Fibroblast of the aortic adventitia (primary cell): ENCODE data around the gene NDUFV3. TPM values are rescaled to one million over a fixed set of nuclear protein-coding genes. Genes with fewer than 3 reads are reported as not detected.
"Not testable (repeated sequence)": the region's sequence is repeated elsewhere in the genome, so short reads cannot be mapped to it uniquely, and the experiment has no call there.

Experiments
- DNase-seq: peaks from one replicate; pipeline ENCODE4 v3.0.0-alpha.2; 2010; ENCODE audit warnings: low read depth
- H3K4me3 ChIP-seq: 2 replicates; pipeline ENCODE4 v1.5.1; 2011; ENCODE audit warnings: low read depth, mild to moderate bottlenecking, control low read depth, low read length, moderate library complexity
- CTCF ChIP-seq: IDR thresholded peaks from 2 replicates; pipeline ENCODE4 v1.5.1; 2011; ENCODE audit warnings: mild to moderate bottlenecking, low read length, control low read depth, inconsistent platforms; ENCODE audit not compliant: insufficient read depth
- small RNA-seq: library from RNA; depleted of rRNA; stranded (forward); fragments of <200 nt; gene quantifications from one replicate; pipeline ENCODE3, GENCODE V24; 2012
- total RNA-seq: library from RNA; depleted of rRNA; stranded (reverse); fragments of >200 nt; gene quantifications from 2 replicates; pipeline ENCODE4 v1.2.3, GENCODE V29; 2012; ENCODE audit warnings: low replicate concordance

Gene NDUFV3
- total RNA-seq, 1 donor = 53.1 TPM

DNA sequence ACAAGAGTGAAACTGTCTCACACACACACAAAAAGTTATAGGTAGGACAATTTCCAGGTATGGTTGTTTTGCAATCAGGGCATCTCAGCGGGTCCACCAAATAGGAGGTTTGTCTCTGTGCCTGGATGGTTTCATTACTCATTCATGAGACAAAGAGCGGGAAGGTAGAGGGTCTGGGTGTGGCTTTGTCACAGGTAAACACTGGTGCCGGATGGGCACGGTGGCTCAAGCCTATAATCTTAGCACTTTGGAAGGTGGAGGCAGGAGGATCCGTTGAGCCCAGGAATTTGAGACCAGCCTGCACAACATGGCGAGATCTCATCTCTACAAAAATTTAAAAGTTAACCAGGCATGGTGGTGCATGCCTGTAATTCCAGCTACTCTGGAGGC lies 48.6 kb downstream of the NDUFV3 start:
- TF ChIP-seq CTCF = no peak
- DNase-seq = no peak
- H3K4me3 ChIP-seq = no peak overlapping the region

DNA sequence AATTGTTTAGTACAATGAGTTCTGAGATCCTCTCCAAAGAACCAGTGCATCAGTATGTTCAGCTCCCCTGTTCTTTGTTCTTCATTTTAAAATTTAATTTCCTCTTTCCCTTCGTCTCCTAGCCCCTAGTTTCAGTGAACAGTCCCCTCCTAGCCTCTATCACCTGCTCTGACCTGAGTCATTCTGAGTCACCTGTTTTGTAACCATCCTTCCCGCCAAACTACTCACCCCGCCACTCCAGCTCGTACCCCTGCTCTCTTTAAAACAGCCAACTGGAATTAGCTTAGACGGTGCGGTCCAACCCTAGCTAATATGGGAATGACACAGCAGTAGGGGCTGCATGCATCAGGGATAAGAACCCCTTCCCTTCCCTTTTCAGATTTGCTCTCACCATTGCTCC lies 49.1 kb downstream of the NDUFV3 start:
- no peak for TF ChIP-seq CTCF

GRCh38 chr21:42949094-42949755 lies 56.1 kb downstream of the NDUFV3 start:
- not testable (repeated sequence) for DNase-seq, H3K4me3 ChIP-seq

More for the DNA sequence above, 49.1 kb downstream of the NDUFV3 start:
- no peak for DNase-seq
- H3K4me3 ChIP-seq = no peak overlapping the region

DNA sequence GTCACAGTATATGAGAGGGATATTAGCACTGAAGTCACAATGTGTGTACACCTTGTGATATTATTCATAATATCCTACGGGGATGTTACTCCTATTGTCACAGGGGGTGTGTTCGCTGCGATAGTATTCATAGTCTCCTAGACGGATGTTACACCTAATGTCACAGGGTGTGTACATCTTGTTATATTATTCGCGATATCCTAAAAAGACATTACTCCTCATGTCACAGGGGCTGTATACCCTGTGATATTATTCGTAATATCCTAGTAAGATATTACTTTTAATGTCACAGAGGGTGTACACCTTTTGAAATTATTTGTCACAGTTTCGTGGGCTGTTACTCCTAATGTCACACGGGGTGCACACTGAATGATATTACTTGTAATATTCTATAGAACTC lies 58.1 kb downstream of the NDUFV3 start:
- not testable (repeated sequence) for DNase-seq, H3K4me3 ChIP-seq

DNA sequence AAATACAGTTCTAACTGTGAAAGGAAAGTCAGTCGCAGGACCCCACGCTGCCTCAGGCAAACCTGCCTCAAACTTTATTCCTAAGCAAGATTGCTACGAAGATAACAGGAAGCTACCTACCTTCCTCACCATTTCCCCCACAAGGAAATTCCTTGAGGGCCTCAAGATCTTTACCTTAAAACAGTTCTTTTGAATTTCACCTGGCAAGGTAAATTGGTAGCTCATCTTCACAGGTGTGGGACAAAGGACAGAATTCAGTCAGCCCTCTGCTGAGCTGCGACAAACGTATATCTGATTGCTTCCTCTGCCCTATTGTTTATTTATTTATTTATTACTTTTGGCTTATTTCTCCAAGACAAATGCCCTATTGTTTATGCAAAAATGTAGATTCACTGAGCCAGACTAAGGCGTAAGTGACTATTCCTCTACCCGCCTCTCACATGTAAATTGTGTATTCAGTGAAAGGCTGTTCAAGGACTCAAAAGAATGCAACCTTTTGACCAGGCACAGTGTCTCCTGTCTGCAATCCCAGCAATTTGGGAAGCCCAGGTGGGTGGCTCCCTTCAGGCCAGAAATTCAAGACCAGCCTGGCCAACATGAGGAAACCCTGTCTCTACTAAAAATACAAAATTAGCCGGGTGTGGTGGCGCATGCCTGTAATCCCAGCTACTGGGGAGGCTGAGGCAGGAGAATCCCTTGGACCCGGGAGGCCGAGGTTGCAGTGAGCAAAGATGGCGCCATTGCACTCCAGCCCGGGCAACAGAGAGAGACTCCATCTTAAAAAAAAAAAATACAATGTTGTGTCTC lies 63.9 kb downstream of the NDUFV3 start:
- H3K4me3 ChIP-seq = no peak overlapping the region
- no peak for TF ChIP-seq CTCF
- DNase-seq = no peak

DNA sequence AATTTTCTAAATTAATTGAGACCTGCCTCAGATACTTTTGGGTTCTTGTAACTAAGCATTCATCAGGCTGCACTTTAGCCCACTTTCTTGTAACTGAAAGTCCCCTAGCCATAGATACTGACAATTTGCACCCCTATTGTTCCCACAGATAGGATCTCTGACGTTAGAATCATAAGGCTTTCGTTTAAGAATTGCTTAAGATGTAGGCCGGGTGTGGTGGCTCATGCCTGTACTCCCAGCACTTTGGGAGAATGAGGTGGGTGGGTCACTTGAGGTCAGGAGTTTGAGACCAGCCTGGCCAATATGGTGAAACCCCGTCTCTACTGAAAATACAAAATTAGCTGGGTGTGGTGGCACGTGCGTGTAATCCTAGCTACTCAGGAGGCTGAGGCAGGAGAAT lies 65.0 kb downstream of the NDUFV3 start:
- DNase-seq = not testable (repeated sequence)

DNA sequence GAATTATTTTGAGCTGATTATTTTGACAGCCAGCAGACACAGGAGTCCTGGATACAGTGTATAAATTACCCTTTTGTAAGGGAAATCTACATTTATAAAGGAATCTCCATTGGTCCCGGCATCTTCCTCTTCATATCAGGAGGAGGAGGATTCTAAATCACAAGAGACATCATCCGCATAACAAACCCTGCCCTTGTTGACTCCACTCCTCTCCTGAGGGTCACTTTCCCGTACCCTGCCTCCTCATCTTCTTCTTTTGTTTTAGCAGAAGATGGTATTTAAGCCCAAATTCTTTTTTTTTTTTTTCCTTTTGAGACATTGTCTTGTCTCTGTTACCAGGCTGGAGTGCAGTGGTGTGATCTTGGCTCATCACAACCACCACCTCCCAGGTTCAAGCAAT lies 66.6 kb downstream of the NDUFV3 start:
- DNase-seq = no peak
- TF ChIP-seq CTCF = no peak
- H3K4me3 ChIP-seq = no peak overlapping the region

More for the DNA sequence above, 65.0 kb downstream of the NDUFV3 start:
- H3K4me3 ChIP-seq = not testable (repeated sequence)

DNA sequence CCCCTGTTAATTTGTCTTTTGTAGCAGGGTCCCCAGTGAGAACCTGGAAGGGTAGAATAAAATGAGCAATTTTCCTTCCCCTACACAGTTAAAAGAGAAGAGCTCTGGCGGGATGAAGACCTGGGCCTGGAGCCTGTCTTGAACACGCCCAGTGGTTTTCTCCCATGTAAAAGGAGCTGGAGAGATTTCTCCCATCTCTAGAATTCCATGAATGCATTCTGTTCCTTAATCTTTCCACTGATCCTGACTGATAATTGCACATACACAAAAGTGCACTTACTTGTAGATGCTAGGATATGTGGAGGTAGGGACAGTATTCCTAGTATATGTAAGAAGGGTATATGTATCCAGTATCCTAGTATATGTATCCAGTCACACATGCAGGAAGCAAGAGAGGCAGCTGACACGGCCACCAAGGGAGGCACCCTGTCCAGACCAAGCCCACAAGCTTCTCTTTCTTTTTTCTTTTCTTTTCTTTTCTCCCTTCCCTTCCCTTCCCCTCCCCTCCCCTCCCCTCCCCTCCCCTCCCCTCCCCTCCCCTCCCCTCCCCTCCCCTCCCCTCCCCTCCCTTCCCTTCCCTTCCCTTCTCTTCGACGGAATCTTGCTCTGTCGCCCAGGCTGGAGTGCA lies 69.4 kb downstream of the NDUFV3 start:
- TF ChIP-seq CTCF = no peak
- no peak overlapping the region for H3K4me3 ChIP-seq
- DNase-seq = no peak

Small RNAs within 50 kb of the gene (small RNA-seq; reads per million reads assigned to genes)
- gene MIR5692B = not detected

Other genes with a start within 250 kb of the NDUFV3 start
- gene PDE9A, start 239.7 kb upstream of the NDUFV3 start, total RNA-seq = not detected in 2 replicates
- 11.9 and 12.8 TPM in 2 replicates for gene WDR4, start 13.8 kb upstream of the NDUFV3 start, total RNA-seq
- 0.74 TPM in 1 of 2 replicates, not detected in the other for gene ERVH48-1, start 32.3 kb downstream of the NDUFV3 start, total RNA-seq
- gene PKNOX1, start 81.3 kb downstream of the NDUFV3 start, total RNA-seq = 11.2 and 12.7 TPM in 2 replicates
- gene CBS, start 182.5 kb downstream of the NDUFV3 start, total RNA-seq = 63.3 and 87.1 TPM in 2 replicates
- 18.5 and 18.7 TPM in 2 replicates for gene U2AF1, start 214.3 kb downstream of the NDUFV3 start, total RNA-seq